ENCODE data around the gene KRT5. TPM values are rescaled to one million over a fixed set of nuclear protein-coding genes. Genes with fewer than 3 reads are reported as not detected.

KRT5 gene
- polyA plus RNA-seq, 3 donors: 0.04 TPM; not detected in 2

DNA sequence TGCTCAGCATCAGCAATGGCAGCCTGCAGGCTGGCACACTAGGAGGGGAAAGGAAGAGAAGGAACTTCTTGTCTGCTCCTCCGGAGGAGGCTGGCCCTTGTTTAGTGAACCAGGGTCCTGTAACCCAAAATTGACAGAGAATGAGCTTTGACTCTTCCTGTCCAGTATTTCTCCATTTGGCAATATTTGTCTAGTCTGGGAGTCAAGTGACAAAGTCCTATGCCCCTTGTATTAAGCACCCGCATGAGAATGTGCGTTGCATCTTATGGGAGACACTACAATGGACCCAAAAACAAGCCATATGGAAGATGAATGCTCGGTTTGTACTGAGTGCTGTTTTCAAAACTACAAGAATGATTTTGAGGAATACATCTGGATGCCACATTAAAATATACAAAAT, 50.3 kb downstream of the KRT5 start:
- Mint-ChIP-seq H3K27ac (no peak overlapping the region), H3K36me3 (no peaks in the 10 kb centered on the region), H3K27me3 (ENCODE audit: low read depth in 3 of 3) (peaks cover 0 to 13% (median 6%) of the 10 kb centered on the region in 3 donors), H3K9me3 (no peaks in the 10 kb centered on the region), H3K4me1 (no peaks in the 10 kb centered on the region), H3K4me3 (no peak overlapping the region)
- intact Hi-C loops (cut with micrococcal nuclease): no loop called here
- H3K9ac ChIP-seq (ENCODE audit: insufficient read depth, low read length, poor library complexity, severe bottlenecking): no peak overlapping the region
- H3K4me2 ChIP-seq (replicated peaks; ENCODE audit: extremely low read depth, low read length, poor library complexity, severe bottlenecking): no peak overlapping the region
- no peak overlapping the region for H3K27ac ChIP-seq (ENCODE audit: low read depth in 1 of 2, low read length in 2 of 2)
- H2AFZ ChIP-seq (ENCODE audit: insufficient read depth, low read depth, low read length, poor library complexity, severe bottlenecking): no peak overlapping the region
- no peaks in the 10 kb centered on the region for H4K20me1 ChIP-seq (ENCODE audit: insufficient read depth, low read length)
- no peaks in the 10 kb centered on the region for H3K79me2 ChIP-seq (ENCODE audit: insufficient read depth, low read length)
- DNase-seq: no peak
- H3K4me1 ChIP-seq (ENCODE audit: control insufficient read depth in 1 of 2, insufficient read depth in 2 of 2, low read length in 2 of 2): no peaks in the 10 kb centered on the region
- 83% methylated on average over 3 of the region's 4 CpGs for WGBS (ENCODE audit: insufficient coverage)
- no peaks in the 10 kb centered on the region for H3K9me3 ChIP-seq (replicated peaks in 1 of 2; ENCODE audit: control insufficient read depth in 1 of 2, insufficient read depth in 1 of 2, low read length in 2 of 2)
- H3K4me3 ChIP-seq (replicated peaks in 1 of 3; ENCODE audit: low read depth in 2 of 3, low read length in 3 of 3): no peak overlapping the region
- H3K27me3 ChIP-seq (ENCODE audit: control insufficient read depth in 2 of 2, insufficient read depth in 2 of 2, low read length in 2 of 2): no peaks in the 10 kb centered on the region
- H3K36me3 ChIP-seq (replicated peaks in 1 of 2; ENCODE audit: control insufficient read depth in 1 of 2, insufficient read depth in 2 of 2, low read length in 2 of 2): no peaks in the 10 kb centered on the region
- TF ChIP-seq, protein P1, sequence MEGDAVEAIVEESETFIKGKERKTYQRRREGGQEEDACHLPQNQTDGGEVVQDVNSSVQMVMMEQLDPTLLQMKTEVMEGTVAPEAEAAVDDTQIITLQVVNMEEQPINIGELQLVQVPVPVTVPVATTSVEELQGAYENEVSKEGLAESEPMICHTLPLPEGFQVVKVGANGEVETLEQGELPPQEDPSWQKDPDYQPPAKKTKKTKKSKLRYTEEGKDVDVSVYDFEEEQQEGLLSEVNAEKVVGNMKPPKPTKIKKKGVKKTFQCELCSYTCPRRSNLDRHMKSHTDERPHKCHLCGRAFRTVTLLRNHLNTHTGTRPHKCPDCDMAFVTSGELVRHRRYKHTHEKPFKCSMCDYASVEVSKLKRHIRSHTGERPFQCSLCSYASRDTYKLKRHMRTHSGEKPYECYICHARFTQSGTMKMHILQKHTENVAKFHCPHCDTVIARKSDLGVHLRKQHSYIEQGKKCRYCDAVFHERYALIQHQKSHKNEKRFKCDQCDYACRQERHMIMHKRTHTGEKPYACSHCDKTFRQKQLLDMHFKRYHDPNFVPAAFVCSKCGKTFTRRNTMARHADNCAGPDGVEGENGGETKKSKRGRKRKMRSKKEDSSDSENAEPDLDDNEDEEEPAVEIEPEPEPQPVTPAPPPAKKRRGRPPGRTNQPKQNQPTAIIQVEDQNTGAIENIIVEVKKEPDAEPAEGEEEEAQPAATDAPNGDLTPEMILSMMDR (IDR thresholded peaks at IDR 0.05): no peak

GRCh38 chr12:52464897-52465296, 55.3 kb downstream of the KRT5 start:
- intact Hi-C loops (cut with micrococcal nuclease): no loop called here
- H3K9me3 ChIP-seq (replicated peaks in 1 of 2; ENCODE audit: control insufficient read depth in 1 of 2, insufficient read depth in 1 of 2, low read length in 2 of 2): no peaks in the 10 kb centered on the region
- no peaks in the 10 kb centered on the region for H3K36me3 Mint-ChIP-seq

More at GRCh38 chr12:52464897-52465296, 55.3 kb downstream of the KRT5 start:
- Histone ChIP-seq H3K36me3 (replicated peaks in 1 of 2; ENCODE audit: control insufficient read depth in 1 of 2, insufficient read depth in 2 of 2, low read length in 2 of 2) (no peaks in the 10 kb centered on the region), H3K27ac (ENCODE audit: low read depth in 1 of 2, low read length in 2 of 2) (no peak overlapping the region), H2AFZ (ENCODE audit: insufficient read depth, low read depth, low read length, poor library complexity, severe bottlenecking) (no peak overlapping the region), H4K20me1 (ENCODE audit: insufficient read depth, low read length) (no peaks in the 10 kb centered on the region), H3K27me3 (ENCODE audit: control insufficient read depth in 2 of 2, insufficient read depth in 2 of 2, low read length in 2 of 2) (peaks cover 3% of the 10 kb centered on the region in 2 donors), H3K9ac (ENCODE audit: insufficient read depth, low read length, poor library complexity, severe bottlenecking) (no peak overlapping the region), H3K79me2 (ENCODE audit: insufficient read depth, low read length) (no peaks in the 10 kb centered on the region), H3K4me1 (ENCODE audit: control insufficient read depth in 1 of 2, insufficient read depth in 2 of 2, low read length in 2 of 2) (no peaks in the 10 kb centered on the region), H3K4me3 (replicated peaks in 1 of 3; ENCODE audit: low read depth in 2 of 3, low read length in 3 of 3) (no peak overlapping the region), H3K4me2 (replicated peaks; ENCODE audit: extremely low read depth, low read length, poor library complexity, severe bottlenecking) (no peak overlapping the region)
- peaks cover 4 to 26% (median 8%) of the 10 kb centered on the region in 3 donors for H3K27me3 Mint-ChIP-seq (ENCODE audit: low read depth in 3 of 3)
- TF ChIP-seq, protein P1 (IDR thresholded peaks at IDR 0.05): no peak
- no peak for DNase-seq
- peaks cover 0 to 1% (median 0%) of the 10 kb centered on the region in 7 donors for H3K9me3 Mint-ChIP-seq
- no peak overlapping the region for H3K27ac Mint-ChIP-seq
- no peaks in the 10 kb centered on the region for H3K4me1 Mint-ChIP-seq
- whole genome bisulfite sequencing (ENCODE audit: insufficient coverage): 100% methylated on average over 1 of the region's 2 CpGs
- no peak overlapping the region for H3K4me3 Mint-ChIP-seq

Other genes starting within 250 kb of the KRT5 start
- gene KRT86, start 245.7 kb downstream of the KRT5 start, polyA plus RNA-seq: not detected
- gene KRT81, start 228.9 kb downstream of the KRT5 start, polyA plus RNA-seq: not detected
- gene KRT83, start 199.0 kb downstream of the KRT5 start, polyA plus RNA-seq: not detected
- not detected for gene KRT85, start 152.9 kb downstream of the KRT5 start, polyA plus RNA-seq
- not detected for gene KRT84, start 134.7 kb downstream of the KRT5 start, polyA plus RNA-seq
- gene KRT82, start 114.1 kb downstream of the KRT5 start, polyA plus RNA-seq: not detected
- not detected for gene KRT75, start 86.0 kb downstream of the KRT5 start, polyA plus RNA-seq
- not detected for gene KRT6B, start 68.2 kb downstream of the KRT5 start, polyA plus RNA-seq
- gene KRT6C, start 46.6 kb downstream of the KRT5 start, polyA plus RNA-seq: not detected
- gene KRT6A, start 27.1 kb downstream of the KRT5 start, polyA plus RNA-seq: not detected
- not detected for gene KRT71, start 32.8 kb upstream of the KRT5 start, polyA plus RNA-seq
- gene KRT74, start 53.4 kb upstream of the KRT5 start, polyA plus RNA-seq: not detected
- not detected for gene KRT72, start 81.1 kb upstream of the KRT5 start, polyA plus RNA-seq
- not detected for gene KRT73, start 98.2 kb upstream of the KRT5 start, polyA plus RNA-seq
- gene KRT2, start 131.8 kb upstream of the KRT5 start, polyA plus RNA-seq: not detected
- gene KRT1, start 160.0 kb upstream of the KRT5 start, polyA plus RNA-seq: not detected
- not detected for gene KRT77, start 183.1 kb upstream of the KRT5 start, polyA plus RNA-seq

Measured in CD14-positive monocyte (primary cell).